Measurements from ENCODE around the gene JADE1.

DNA sequence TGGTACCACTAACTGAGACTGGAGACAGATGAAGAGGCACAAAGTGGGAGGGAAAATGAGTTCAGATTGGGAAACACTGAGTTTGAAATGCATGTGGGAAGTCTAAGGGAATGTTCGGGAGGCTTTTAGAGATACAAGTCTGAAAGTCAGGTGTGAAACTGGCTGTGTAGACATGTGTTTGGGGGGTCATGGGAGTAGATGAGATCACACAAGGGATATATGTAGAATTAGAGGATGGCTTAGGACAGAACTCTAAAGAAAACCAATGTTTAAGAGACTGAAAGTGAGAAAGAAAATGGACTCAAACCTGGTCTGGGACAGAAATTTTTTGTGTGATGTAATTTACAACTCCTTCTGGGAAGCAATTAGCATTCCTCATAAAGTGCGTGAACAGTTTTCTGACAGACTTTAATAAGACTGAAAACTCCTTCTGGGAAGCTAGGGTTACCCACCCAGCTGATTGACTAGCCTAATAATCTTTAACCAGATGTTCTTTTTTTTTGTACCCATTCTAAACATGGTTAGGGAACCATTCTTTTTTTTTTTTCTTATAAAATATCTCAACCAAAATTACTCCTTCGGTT is 8.7 kb upstream of the JADE1 start:
- TF ChIP-seq CTCF (conservative IDR thresholded peaks at IDR 0.05; ENCODE audit: low read length): no peak
- TF ChIP-seq EZH2phosphoT487 (IDR thresholded peaks at IDR 0.05; ENCODE audit: borderline replicate concordance): no peak
